Stimulated activated naive CD8-positive, alpha-beta T cell treated with anti-CD3 and anti-CD28 coated beads, Interleukin-15, Interleukin-2, amounts not matched to agents 100 U/mL and 50 U/mL, for 24 hours (primary cell): ENCODE results near the gene DYDC1.
"Not testable (repeated sequence)": the region's sequence is repeated elsewhere in the genome, so short reads cannot be mapped to it uniquely, and the experiment has no call there.

Experiments used
- ATAC-seq: fragments of 150-1000 bp; cut with Tn5 transposase; one replicate; pipeline ENCODE4 v1.10.0; 2021
- DNase-seq: peaks from one replicate; pipeline ENCODE4 v3.0.0; 2021

Gene DYDC1

DNA sequence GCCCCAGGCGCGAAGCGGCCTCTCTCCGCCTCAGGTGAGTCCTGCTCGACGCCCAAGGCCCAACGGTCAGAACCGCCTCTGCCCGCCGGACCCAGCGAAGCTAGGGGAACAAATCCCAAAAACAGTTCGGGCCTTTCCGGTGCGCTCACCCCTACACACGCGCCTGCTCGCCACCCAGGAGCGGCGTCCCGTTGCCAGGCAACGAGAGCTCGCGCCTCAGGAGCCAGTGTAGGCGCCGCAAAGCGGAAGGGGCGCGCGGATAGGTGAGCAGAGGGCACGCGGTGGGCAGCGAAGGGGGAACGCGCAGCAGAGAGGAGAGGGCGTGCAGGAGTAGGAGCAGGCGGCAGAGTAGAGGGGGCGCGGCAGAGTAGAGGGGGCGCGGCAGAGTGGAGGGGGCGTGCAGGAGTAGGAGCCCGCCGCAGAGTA is at the start of gene DYDC1, which contains the start of gene DYDC2:
Gene DYDC1 (minus strand): TSS at position 193 of the 426 bp plus-strand sequence. CDS start 4,154 bp downstream, outside the sequence.
Gene DYDC2 (plus strand): TSS at position 219 of the 426 bp plus-strand sequence. CDS start 5,663 bp downstream, outside the sequence.
- ATAC-seq (peak; percentile 81), DNase-seq (peak; percentile 69)

- no peak for ATAC-seq
- no peak for DNase-seq
Observed at GRCh38 chr10:80406204-80406603, 49.6 kb upstream of the DYDC1 start.

DNA sequence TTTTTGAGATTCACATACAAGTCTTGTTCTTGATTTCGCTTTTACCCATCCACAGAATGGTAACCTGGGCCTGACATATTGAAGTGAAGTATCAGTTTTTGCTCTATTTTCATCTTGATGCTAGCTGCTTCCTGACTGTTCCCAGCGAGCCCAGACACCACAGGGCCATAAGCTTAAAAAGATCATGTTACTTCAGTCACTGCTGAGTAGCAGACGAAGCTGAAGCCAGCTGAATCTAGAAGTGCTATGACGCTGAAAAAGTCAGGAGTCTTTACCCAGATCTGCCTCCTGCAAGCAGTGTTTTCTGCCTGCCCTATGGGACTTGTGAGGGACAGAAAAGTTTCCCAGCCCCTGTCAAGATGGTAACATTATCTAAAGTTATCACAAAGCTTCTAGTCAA is 49.1 kb upstream of the DYDC1 start:
- no peak for DNase-seq
- no peak for ATAC-seq

DNA sequence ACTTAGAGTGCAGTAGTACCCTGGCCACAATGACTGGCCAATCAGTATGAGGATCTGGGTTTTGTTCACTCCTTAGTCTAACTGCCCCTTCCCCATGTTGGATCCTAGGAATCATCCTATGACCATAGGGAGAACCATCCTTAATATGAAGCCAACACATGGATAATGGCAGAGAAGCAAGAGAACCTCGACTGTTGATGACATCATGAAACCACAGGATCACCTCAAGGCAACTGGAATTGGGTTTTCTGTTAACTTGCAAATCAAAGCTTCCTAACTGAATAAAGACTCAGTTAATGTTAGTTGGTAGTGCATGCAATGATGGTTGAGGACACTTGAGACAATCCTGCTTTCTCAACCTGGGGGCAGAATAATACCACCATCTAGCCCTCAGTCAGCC is 48.5 kb upstream of the DYDC1 start:
- DNase-seq (no peak), ATAC-seq (no peak)

- ATAC-seq, result no peak
- no peak for DNase-seq
Observed at GRCh38 chr10:80400136-80400804, 43.7 kb upstream of the DYDC1 start.

GRCh38 chr10:80397014-80397413 is 40.5 kb upstream of the DYDC1 start:
- no peak for DNase-seq
- ATAC-seq, result no peak

GRCh38 chr10:80394358-80394916 is 37.9 kb upstream of the DYDC1 start:
- no peak for DNase-seq
- no peak for ATAC-seq

GRCh38 chr10:80392250-80392649 is 35.7 kb upstream of the DYDC1 start:
- DNase-seq (no peak), ATAC-seq (no peak)

DNA sequence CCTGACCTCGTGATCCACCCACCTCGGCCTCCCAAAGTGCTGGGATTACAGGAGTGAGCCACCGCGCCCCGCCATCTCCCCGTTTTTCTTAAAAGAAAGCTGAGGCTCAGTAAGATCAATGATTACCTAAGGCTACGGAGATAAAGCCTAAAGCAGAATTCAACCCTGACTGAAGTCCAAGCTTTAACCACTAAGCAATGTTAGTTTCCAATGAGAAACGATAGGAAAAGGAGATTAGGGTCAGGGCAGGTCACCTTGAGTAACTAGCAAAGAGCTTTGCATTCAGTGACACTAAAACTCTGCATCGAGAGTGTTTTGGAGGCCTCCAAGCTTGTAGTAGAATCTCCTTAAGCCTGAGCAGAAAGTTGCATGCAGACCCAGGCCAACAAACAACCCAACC is 34.2 kb upstream of the DYDC1 start:
- ATAC-seq (no peak), DNase-seq (no peak)

- DNase-seq (peak; percentile 25), ATAC-seq (no peak)
Observed at GRCh38 chr10:80382989-80383388, 26.4 kb upstream of the DYDC1 start.

GRCh38 chr10:80380185-80380584 is 23.6 kb upstream of the DYDC1 start:
- DNase-seq (no peak), ATAC-seq (no peak)

DNA sequence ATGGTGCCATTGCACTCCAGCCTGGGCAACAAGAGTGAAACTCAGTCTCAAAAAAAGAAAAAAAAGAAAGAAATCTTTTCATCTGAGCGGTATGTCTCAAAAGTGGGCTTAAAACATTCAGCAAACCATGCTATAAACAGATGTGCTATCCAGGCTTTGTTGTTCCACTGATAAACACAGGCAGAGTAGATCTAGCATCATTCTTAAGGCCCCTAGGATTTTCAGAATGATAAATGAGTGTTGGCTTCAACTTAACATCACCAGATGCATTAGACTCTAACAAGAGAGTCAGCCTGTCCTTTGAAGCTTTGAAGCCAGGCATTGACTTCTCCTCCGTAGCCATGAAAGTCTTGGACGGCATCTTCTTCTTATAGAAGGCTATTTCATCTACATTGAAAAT is 23.1 kb upstream of the DYDC1 start:
- ATAC-seq, result no peak
- no peak for DNase-seq

- DNase-seq, result no peak
Observed at GRCh38 chr10:80373502-80373901, 16.9 kb upstream of the DYDC1 start.

DNA sequence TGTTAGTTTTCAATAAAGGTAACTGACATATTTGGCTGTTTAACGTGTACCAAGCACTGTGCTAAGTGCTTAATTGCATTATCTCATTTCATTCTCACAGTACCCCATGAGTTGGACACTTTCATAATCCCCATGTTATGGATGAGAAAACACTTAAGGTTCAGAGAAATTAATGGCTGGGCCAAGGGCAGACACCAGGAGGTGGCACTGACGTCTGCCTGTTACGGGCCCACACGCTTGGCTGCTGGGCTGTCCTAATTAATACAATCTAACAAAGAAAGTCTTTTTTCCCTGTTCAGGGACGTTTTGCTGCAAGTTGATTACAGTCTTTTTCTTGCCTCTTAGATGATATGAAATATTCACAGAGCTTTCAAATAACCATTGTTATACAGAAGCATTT is 16.1 kb upstream of the DYDC1 start:
- DNase-seq, result no peak
- ATAC-seq, result no peak

More at GRCh38 chr10:80373502-80373901, 16.9 kb upstream of the DYDC1 start:
- ATAC-seq, result no peak

DNA sequence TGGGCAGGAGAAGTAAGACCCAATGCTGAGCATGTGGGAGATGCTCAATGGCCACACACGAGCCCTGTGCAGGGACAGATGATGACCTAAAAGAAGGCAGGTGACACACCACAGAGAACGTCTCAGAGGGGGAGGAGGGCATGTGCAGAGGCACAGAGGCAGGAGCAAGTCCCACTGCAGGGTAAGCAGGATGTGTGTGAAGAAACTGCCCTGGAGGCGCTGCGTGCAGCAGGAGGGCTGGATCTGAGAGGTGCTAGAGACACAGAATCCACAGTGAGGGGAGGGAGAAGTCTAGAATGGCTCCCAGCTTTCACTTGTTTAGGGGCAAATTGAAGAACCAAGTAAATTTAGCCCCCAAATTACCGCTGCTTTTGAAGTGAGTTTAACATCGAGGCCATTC is 14.9 kb upstream of the DYDC1 start:
- DNase-seq, result no peak
- no peak for ATAC-seq

GRCh38 chr10:80365510-80365909 is 9.0 kb upstream of the DYDC1 start:
- DNase-seq (no peak), ATAC-seq (no peak)

DNA sequence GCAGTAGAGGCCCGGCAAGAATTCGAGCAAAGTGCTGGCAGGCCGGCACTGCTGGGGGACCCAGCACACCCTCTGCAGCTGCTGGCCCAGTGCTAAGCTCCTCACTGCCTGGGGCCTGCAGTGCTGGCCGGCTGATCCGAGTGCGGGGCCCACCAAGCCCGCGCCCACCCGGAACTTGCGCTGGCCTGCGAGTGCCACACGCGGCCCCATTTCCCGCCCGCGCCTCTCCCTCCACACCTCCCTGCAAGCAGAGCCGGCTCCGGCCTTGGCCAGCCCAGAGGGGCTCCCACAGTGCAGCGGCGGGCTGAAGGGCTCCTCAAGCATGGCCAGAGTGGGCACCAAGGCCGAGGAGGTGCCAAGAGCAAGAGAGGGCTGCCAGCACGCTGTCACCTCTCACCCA is 3.1 kb upstream of the DYDC1 start:
- ATAC-seq (no peak), DNase-seq (no peak)

DNA sequence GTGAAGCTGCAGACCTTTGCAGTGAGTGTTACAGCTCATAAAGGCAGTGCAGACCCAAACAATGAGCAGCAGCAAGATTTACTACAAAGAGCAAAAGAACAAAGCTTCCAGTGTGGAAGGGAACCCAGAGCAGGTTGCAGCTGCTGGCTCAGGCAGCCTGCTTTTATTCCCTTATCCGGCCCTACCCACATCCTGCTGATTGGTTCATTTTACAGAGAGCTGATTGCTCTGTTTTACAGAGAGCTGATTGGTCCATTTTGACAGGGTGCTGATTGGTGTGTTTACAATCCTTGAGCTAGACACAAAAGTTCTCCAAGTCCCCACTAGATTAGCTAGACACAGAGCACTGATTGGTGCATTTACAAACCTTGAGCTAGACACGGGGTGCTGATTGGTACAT is 2.4 kb upstream of the DYDC1 start:
- DNase-seq, ATAC-seq: not testable (repeated sequence)

DNA sequence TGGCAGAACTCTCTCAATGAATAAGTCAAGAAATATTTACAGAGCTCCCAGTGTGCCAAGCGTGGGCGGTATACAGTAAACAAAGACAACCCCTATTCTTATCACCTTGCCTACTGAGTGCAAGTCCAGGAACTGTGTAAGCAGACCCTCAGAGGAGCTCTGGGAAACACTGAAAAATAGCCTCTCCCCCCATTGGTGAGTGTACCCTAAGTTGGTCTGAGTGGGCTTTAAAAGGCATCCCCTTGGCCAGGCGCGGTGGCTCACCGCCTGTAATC is 1.2 kb upstream of the DYDC1 start:
- ATAC-seq (no peak), DNase-seq (no peak)

DNA sequence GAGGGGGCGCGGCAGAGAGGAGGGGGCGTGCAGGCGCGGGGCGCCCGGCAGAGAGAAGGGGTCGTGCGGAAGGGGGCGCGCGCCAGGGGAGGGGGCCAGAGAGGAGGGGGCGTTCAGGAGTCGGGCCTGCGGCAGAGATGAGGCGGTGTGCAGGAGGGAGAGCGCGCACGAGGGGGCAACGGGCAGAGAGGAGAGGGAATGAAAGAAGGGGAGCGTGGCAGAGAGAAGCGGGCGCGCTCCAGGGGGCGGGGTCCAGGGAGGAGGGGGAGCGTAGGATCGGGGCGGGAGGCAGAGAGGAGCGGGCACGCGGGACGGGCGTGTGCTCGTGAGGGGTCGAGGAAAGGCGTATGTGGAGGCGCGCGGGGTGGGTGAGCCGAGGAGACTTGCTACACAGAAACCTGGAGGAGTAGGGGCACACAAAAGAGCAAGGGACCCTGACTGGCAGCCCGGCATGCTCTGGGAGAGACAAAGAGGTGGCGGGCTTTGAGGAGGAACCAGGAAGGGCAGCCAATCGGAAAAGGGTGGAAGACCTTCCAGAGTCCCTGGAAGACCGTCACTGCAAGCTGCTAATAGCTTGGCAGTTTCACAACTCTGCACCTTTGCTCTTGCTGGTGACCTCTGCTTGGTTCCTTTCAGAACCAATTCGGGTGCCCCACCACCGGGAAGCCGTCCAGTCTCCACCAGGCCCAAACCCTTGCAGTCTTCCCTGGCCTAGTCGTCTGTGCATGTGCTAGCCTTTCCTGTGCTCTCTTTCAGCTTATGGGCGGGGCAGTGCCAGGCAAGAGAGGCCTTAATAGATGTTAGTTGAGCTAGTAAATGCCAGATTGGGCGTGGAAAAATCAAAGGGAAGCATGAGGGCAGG is 665 bp upstream of the DYDC1 start:
- DNase-seq (peak; percentile 9), ATAC-seq (peak; percentile 36)

DNA sequence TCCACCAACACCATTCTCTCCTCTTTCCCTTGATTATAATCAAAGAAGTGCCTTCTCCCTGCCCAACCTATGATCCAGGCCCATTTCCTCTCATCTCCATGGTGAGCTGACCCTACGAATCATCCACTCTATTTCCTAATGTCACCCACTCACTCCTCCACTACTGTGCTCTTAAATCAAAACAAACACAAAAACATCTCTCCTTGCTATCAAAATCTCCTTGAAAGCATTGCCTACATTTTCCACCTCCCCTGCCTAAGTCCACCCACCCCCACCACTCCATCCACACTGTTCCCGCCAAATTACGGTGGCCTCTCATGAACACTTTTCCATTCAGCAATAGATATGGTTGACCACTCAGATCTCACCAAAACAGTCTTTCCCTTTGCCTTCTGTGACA is 5.3 kb downstream of the DYDC1 start:
- no peak for ATAC-seq

GRCh38 chr10:80350251-80350650 is 6.3 kb downstream of the DYDC1 start:
- DNase-seq, result no peak
- no peak for ATAC-seq

More for the DNA sequence above, 5.3 kb downstream of the DYDC1 start:
- no peak for DNase-seq

- no peak for DNase-seq
- no peak for ATAC-seq
Observed at GRCh38 chr10:80344912-80345311, 11.6 kb downstream of the DYDC1 start.
